AG09309 (cell line): ENCODE measurements around the gene KLHL18.
"Not testable (repeated sequence)": the region's sequence is repeated elsewhere in the genome, so short reads cannot be mapped to it uniquely, and the experiment has no call there.

ENCODE experiments used
- DNase-seq: peaks from one replicate; pipeline ENCODE4 v3.0.0-alpha.2; 2010; ENCODE audit warnings: low read depth
- H3K4me3 ChIP-seq: 2 replicates; pipeline ENCODE4 v1.5.1; 2011; ENCODE audit warnings: mild to moderate bottlenecking, low read depth, low read length, moderate library complexity; ENCODE audit not compliant: control insufficient read depth
- CTCF ChIP-seq: IDR thresholded peaks from 2 replicates; pipeline ENCODE4 v1.5.1; 2011; ENCODE audit warnings: mild to moderate bottlenecking, low read depth, low read length, inconsistent platforms; ENCODE audit not compliant: insufficient read depth, control insufficient read depth; ENCODE audit errors: missing control alignments

The KLHL18 gene

GRCh38 chr3:47288966-47289910 is 6.5 kb downstream of the KLHL18 start:
- H3K4me3 ChIP-seq: no peak overlapping the region
- TF ChIP-seq CTCF: no peak
- DNase-seq: no peak

- no peak overlapping the region for H3K4me3 ChIP-seq
- DNase-seq: no peak
- TF ChIP-seq CTCF: no peak
These were observed 8.5 kb downstream of the KLHL18 start for GRCh38 chr3:47291158-47291753.

GRCh38 chr3:47291754-47292420 is 9.1 kb downstream of the KLHL18 start:
- not testable (repeated sequence) for DNase-seq, H3K4me3 ChIP-seq

- no peak overlapping the region for H3K4me3 ChIP-seq
- no peak for DNase-seq
- TF ChIP-seq CTCF: no peak
These were observed 11.1 kb downstream of the KLHL18 start for GRCh38 chr3:47293822-47294221.

GRCh38 chr3:47294392-47294791 is 11.6 kb downstream of the KLHL18 start:
- no peak overlapping the region for H3K4me3 ChIP-seq
- TF ChIP-seq CTCF: no peak
- DNase-seq: no peak

GRCh38 chr3:47295322-47295721 is 12.6 kb downstream of the KLHL18 start:
- TF ChIP-seq CTCF: no peak
- H3K4me3 ChIP-seq: no peak overlapping the region
- no peak for DNase-seq

- no peak for TF ChIP-seq CTCF
- no peak for DNase-seq
- no peak overlapping the region for H3K4me3 ChIP-seq
These were observed 13.2 kb downstream of the KLHL18 start for GRCh38 chr3:47295976-47296375.
